GM12878 (cell line): ENCODE results near the gene CACNA1B. TPM values are rescaled to one million over a fixed set of nuclear protein-coding genes. Genes with fewer than 3 reads are reported as not detected.

Experiments
- DPF2 ChIP-seq: fragments of 450-650 bp; IDR thresholded peaks from 2 replicates; pipeline ENCODE4 v1.6.1; 2017; ENCODE audit warnings: mild to moderate bottlenecking
- HCFC1 ChIP-seq: fragments of 150-350 bp; IDR thresholded peaks from 2 replicates; pipeline ENCODE4 v1.6.1; 2014; ENCODE audit warnings: low read length
- MTA3 ChIP-seq: IDR thresholded peaks from 2 replicates; pipeline ENCODE4 v1.6.1; 2012; ENCODE audit warnings: low read length, inconsistent platforms, borderline replicate concordance
- NFIC ChIP-seq: IDR thresholded peaks from 2 replicates; pipeline ENCODE4 v1.6.1; 2012; ENCODE audit warnings: low read depth, mild to moderate bottlenecking, inconsistent platforms, low read length, moderate library complexity
- RCOR1 ChIP-seq: conservative IDR thresholded peaks from 2 replicates; pipeline ENCODE4 v1.6.1; 2012; ENCODE audit warnings: low read depth, low read length, improper control_type of control experiment
- SMAD1 ChIP-seq: fragments of 450-650 bp; IDR thresholded peaks from 2 replicates; pipeline ENCODE4 v1.6.1; 2018; ENCODE audit warnings: mild to moderate bottlenecking, low read depth; ENCODE audit not compliant: partially characterized antibody
- TCF12 ChIP-seq: IDR thresholded peaks from 2 replicates; pipeline ENCODE4 v1.6.1; 2011; ENCODE audit warnings: low read depth, mild to moderate bottlenecking, low read length
- TCF3 ChIP-seq: IDR thresholded peaks from 2 replicates; pipeline ENCODE4 v1.6.1; 2012; ENCODE audit warnings: low read depth, mild to moderate bottlenecking, low read length, borderline replicate concordance; ENCODE audit not compliant: insufficient read depth
- ZBED1 ChIP-seq: IDR thresholded peaks from 2 replicates; pipeline ENCODE4 v1.6.1; 2016; ENCODE audit warnings: borderline replicate concordance
- ZNF24 ChIP-seq: fragments of 450-650 bp; IDR thresholded peaks from 2 replicates; pipeline ENCODE4 v1.6.1; 2017; ENCODE audit warnings: antibody characterized with exemption, mild to moderate bottlenecking
- ZNF274 ChIP-seq: IDR thresholded peaks from one replicate; pipeline ENCODE4 v1.8.0; 2011; ENCODE audit not compliant: insufficient read length, insufficient read depth
- polyA plus RNA-seq, 11 experiments: library from polyadenylated mRNA; depleted of rRNA in 4 of 11; unstranded in 6 of 11; stranded (reverse) in 5 of 11; fragments of >200 nt; fragmentation: Nextera tagmentation in 4 of 11; fragmentation: Illumina TruSeq in 1 of 11; extraction: Ambion mirVana in 4 of 11; extraction: Trizol in 1 of 11; gene quantifications; 1 replicate in 1 of 11; 2 replicates in 10 of 11; pipeline versions ENCODE4 v1.2.1 to v1.2.3, GENCODE V29; 2011 to 2016; ENCODE audit warnings: inconsistent platforms in 2 of 11, missing spikeins in 2 of 11, low read depth in 1 of 11
- total RNA-seq, 4 experiments: library from RNA; depleted of rRNA in 3 of 4; stranded (reverse); fragments of >200 nt in 3 of 4; fragmentation: Illumina TruSeq in 1 of 4; extraction: Trizol in 1 of 4; gene quantifications; 2 replicates each; pipeline versions ENCODE4 v1.2.1 to v1.2.3, GENCODE V29; 2013 to 2021
- TF ChIP-seq, protein P1 (sequence below): fragments of 450-650 bp; IDR thresholded peaks from 2 replicates; pipeline ENCODE4 v1.6.1; 2017; ENCODE audit warnings: mild to moderate bottlenecking, moderate library complexity
- TF ChIP-seq, protein P2 (sequence below): fragments of 450-650 bp; formaldehyde crosslinking; IDR thresholded peaks from 2 replicates; pipeline ENCODE4 v1.5.0; 2022; ENCODE audit warnings: mild to moderate bottlenecking, missing genetic modification characterization

Gene CACNA1B
- total and polyA plus RNA-seq, 10 of the 15 experiments (the other 5 are each of a cell fraction or from before 2014, with no cell fraction given): 0.01 to 0.03 (median 0.01) TPM; not detected in 7

DNA sequence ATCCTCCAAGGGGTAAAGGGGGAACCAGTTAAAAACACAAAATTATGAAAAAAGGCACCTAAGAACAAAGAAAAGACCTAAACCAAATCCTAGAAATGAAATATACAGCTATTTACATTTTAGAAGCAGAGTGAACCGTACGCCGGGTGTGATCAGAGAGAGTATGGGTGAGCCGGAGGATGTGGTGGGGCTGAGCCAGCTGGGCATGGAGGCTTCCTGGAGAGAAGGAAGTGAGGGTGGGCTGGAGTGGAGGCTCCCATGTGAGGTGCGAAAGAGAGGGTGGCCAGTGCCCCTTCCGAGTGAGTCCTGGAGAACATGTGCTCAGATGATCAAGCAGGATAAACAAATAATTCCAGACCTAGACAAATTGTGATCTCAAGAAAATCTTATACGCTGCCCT is 111.6 kb downstream of the CACNA1B start (continued):
- TF ChIP-seq, protein P1, sequence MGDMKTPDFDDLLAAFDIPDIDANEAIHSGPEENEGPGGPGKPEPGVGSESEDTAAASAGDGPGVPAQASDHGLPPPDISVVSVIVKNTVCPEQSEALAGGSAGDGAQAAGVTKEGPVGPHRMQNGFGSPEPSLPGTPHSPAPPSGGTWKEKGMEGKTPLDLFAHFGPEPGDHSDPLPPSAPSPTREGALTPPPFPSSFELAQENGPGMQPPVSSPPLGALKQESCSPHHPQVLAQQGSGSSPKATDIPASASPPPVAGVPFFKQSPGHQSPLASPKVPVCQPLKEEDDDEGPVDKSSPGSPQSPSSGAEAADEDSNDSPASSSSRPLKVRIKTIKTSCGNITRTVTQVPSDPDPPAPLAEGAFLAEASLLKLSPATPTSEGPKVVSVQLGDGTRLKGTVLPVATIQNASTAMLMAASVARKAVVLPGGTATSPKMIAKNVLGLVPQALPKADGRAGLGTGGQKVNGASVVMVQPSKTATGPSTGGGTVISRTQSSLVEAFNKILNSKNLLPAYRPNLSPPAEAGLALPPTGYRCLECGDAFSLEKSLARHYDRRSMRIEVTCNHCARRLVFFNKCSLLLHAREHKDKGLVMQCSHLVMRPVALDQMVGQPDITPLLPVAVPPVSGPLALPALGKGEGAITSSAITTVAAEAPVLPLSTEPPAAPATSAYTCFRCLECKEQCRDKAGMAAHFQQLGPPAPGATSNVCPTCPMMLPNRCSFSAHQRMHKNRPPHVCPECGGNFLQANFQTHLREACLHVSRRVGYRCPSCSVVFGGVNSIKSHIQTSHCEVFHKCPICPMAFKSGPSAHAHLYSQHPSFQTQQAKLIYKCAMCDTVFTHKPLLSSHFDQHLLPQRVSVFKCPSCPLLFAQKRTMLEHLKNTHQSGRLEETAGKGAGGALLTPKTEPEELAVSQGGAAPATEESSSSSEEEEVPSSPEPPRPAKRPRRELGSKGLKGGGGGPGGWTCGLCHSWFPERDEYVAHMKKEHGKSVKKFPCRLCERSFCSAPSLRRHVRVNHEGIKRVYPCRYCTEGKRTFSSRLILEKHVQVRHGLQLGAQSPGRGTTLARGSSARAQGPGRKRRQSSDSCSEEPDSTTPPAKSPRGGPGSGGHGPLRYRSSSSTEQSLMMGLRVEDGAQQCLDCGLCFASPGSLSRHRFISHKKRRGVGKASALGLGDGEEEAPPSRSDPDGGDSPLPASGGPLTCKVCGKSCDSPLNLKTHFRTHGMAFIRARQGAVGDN: no peak
- TF ChIP-seq RCOR1: no peak
- TF ChIP-seq TCF12: no peak
- TF ChIP-seq SMAD1: no peak
- TF ChIP-seq NFIC: no peak
- TF ChIP-seq MTA3: no peak
- TF ChIP-seq, protein P2, sequence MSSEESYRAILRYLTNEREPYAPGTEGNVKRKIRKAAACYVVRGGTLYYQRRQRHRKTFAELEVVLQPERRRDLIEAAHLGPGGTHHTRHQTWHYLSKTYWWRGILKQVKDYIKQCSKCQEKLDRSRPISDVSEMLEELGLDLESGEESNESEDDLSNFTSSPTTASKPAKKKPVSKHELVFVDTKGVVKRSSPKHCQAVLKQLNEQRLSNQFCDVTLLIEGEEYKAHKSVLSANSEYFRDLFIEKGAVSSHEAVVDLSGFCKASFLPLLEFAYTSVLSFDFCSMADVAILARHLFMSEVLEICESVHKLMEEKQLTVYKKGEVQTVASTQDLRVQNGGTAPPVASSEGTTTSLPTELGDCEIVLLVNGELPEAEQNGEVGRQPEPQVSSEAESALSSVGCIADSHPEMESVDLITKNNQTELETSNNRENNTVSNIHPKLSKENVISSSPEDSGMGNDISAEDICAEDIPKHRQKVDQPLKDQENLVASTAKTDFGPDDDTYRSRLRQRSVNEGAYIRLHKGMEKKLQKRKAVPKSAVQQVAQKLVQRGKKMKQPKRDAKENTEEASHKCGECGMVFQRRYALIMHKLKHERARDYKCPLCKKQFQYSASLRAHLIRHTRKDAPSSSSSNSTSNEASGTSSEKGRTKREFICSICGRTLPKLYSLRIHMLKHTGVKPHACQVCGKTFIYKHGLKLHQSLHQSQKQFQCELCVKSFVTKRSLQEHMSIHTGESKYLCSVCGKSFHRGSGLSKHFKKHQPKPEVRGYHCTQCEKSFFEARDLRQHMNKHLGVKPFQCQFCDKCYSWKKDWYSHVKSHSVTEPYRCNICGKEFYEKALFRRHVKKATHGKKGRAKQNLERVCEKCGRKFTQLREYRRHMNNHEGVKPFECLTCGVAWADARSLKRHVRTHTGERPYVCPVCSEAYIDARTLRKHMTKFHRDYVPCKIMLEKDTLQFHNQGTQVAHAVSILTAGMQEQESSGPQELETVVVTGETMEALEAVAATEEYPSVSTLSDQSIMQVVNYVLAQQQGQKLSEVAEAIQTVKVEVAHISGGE (CRISPR knock-in tag): no peak
- TF ChIP-seq HCFC1: no peak
- TF ChIP-seq TCF3: no peak
- TF ChIP-seq ZBED1: no peak
- TF ChIP-seq ZNF24: no peak
- TF ChIP-seq DPF2: no peak
- TF ChIP-seq ZNF274: no peak
- TF ChIP-seq, all 136 proteins: peak for 0
